Right lung (tissue), 5 donors: ENCODE results near the gene PTPN6. TPM values are rescaled to one million over a fixed set of nuclear protein-coding genes. Genes with fewer than 3 reads are reported as not detected.

Source experiments
- DNase-seq, 2 donors: peaks; one replicate each; pipeline ENCODE4 v3.0.0-alpha.2; 2013
- polyA plus RNA-seq, 5 donors: library from polyadenylated mRNA; unstranded; fragments of 120-200 nt; gene quantifications; one replicate each; pipeline versions ENCODE4 v1.2.1 to v1.2.3, GENCODE V29; 2013; ENCODE audit warnings: inconsistent platforms in 1 of 5, low replicate concordance in 1 of 5; ENCODE audit not compliant: insufficient read length in 5 of 5, insufficient read depth in 1 of 5

The PTPN6 gene
- polyA plus RNA-seq, 5 donors, result 15.1 to 21.8 (median 19.0) TPM

- no peak for DNase-seq
These were observed 28.9 kb upstream of the PTPN6 start for GRCh38 chr12:6921996-6922946.

- no peak for DNase-seq
These were observed 28.0 kb upstream of the PTPN6 start for GRCh38 chr12:6923003-6923732.

GRCh38 chr12:6923851-6924250 is 27.3 kb upstream of the PTPN6 start:
- no peak for DNase-seq

GRCh38 chr12:6925239-6925539 is 26.0 kb upstream of the PTPN6 start:
- no peak for DNase-seq

- peak in 1 of 2 donors; percentile 81 for DNase-seq
These were observed 25.4 kb upstream of the PTPN6 start for GRCh38 chr12:6925540-6926279.

GRCh38 chr12:6927379-6928021 is 23.7 kb upstream of the PTPN6 start, which contains the start of gene ATN1:
TSS of gene ATN1 (plus strand) at chr12:6927959. CDS start at chr12:6934002, 6,043 bp downstream.
- peak; percentile 90 to 91 for DNase-seq

GRCh38 chr12:6928022-6928702 is 23.0 kb upstream of the PTPN6 start:
- no peak for DNase-seq

GRCh38 chr12:6928703-6929407 is 22.3 kb upstream of the PTPN6 start:
- no peak for DNase-seq

- DNase-seq, result no peak
These were observed 21.4 kb upstream of the PTPN6 start for GRCh38 chr12:6929466-6930452.

- no peak for DNase-seq
These were observed 18.4 kb upstream of the PTPN6 start for GRCh38 chr12:6932766-6933165.

GRCh38 chr12:6934110-6934509 is 17.0 kb upstream of the PTPN6 start:
- DNase-seq, result no peak

- DNase-seq, result no peak
These were observed 15.6 kb upstream of the PTPN6 start for GRCh38 chr12:6935371-6936193.

GRCh38 chr12:6936194-6936635 is 14.9 kb upstream of the PTPN6 start:
- no peak for DNase-seq

GRCh38 chr12:6936636-6937480 is 14.3 kb upstream of the PTPN6 start:
- DNase-seq, result no peak

- peak; percentile 95 for DNase-seq
These were observed 13.4 kb upstream of the PTPN6 start for GRCh38 chr12:6937481-6938352.
